Osteoblast (primary cell): ENCODE results near the gene FAT1. TPM values are rescaled to one million over a fixed set of nuclear protein-coding genes. Genes with fewer than 3 reads are reported as not detected.

Source experiments
- DNase-seq: peaks from one replicate; pipeline ENCODE4 v3.0.0; 2011; ENCODE audit warnings: low spot score, mixed read lengths; ENCODE audit not compliant: insufficient read length; ENCODE audit errors: missing footprints
- H2AFZ ChIP-seq: 2 replicates; pipeline ENCODE4 v1.6.0; 2011; ENCODE audit warnings: mild to moderate bottlenecking, low read length
- H3K27ac ChIP-seq: 2 replicates; pipeline ENCODE4 v1.5.1; 2011; ENCODE audit warnings: mild to moderate bottlenecking, low read depth, low read length, moderate library complexity
- H3K27me3 ChIP-seq: 2 replicates; pipeline ENCODE4 v1.6.0; 2012; ENCODE audit warnings: mild to moderate bottlenecking, control low read depth, inconsistent platforms, low read length, moderate library complexity; ENCODE audit not compliant: insufficient read depth
- H3K36me3 ChIP-seq: 2 replicates; pipeline ENCODE4 v1.5.1; 2011; ENCODE audit warnings: mild to moderate bottlenecking, low read length, control low read depth, moderate library complexity; ENCODE audit not compliant: insufficient read depth
- H3K4me1 ChIP-seq: 2 replicates; pipeline ENCODE4 v1.5.1; 2011; ENCODE audit warnings: mild to moderate bottlenecking, low read length, control low read depth, moderate library complexity; ENCODE audit not compliant: insufficient read depth
- H3K4me2 ChIP-seq: 2 replicates; pipeline ENCODE4 v1.6.0; 2011; ENCODE audit warnings: mild to moderate bottlenecking, low read length; ENCODE audit not compliant: insufficient read depth
- H3K4me3 ChIP-seq: fragments of 200-600 bp; sonication (generic); 3 replicates; pipeline ENCODE4 v1.5.1; 2012; ENCODE audit warnings: mild to moderate bottlenecking, low read length, inconsistent platforms; ENCODE audit not compliant: insufficient read depth
- H3K79me2 ChIP-seq: 2 replicates; pipeline ENCODE4 v1.6.0; 2012; ENCODE audit warnings: mild to moderate bottlenecking, low read length, control low read depth, inconsistent platforms; ENCODE audit not compliant: insufficient read depth
- H3K9me3 ChIP-seq: 2 replicates; pipeline ENCODE4 v1.5.1; 2011; ENCODE audit warnings: low read depth, low read length, control low read depth
- H4K20me1 ChIP-seq: 2 replicates; pipeline ENCODE4 v1.6.0; 2012; ENCODE audit warnings: mild to moderate bottlenecking, low read length, control low read depth; ENCODE audit not compliant: insufficient read depth
- CTCF ChIP-seq: IDR thresholded peaks from 2 replicates; pipeline ENCODE4 v1.5.1; 2011; ENCODE audit warnings: mild to moderate bottlenecking, low read depth, low read length, moderate library complexity; ENCODE audit errors: extremely low read depth
- total RNA-seq: library from RNA; depleted of rRNA; stranded (reverse); fragments of >200 nt; gene quantifications from 2 replicates; pipeline ENCODE4 v1.2.3, GENCODE V29; 2012

Gene FAT1
- total RNA-seq, 1 donor: 522 TPM

- H3K4me3 ChIP-seq: no peak overlapping the region
- H2AFZ ChIP-seq: no peak overlapping the region
- no peaks in the 10 kb centered on the region for H3K4me1 ChIP-seq
- H3K79me2 ChIP-seq: peaks cover 42% of the 10 kb centered on the region
- peaks cover 25% of the 10 kb centered on the region for H4K20me1 ChIP-seq
- no peak overlapping the region for H3K4me2 ChIP-seq
- no peaks in the 10 kb centered on the region for H3K27me3 ChIP-seq
- H3K9me3 ChIP-seq: no peaks in the 10 kb centered on the region
- no peak overlapping the region for H3K27ac ChIP-seq
- H3K36me3 ChIP-seq: peaks cover 72% of the 10 kb centered on the region
- no peak for TF ChIP-seq CTCF
- no peak for DNase-seq
Observed at GRCh38 chr4:186588503-186588902, 135.2 kb downstream of the FAT1 start.

- H3K4me2 ChIP-seq: no peak overlapping the region
- no peak overlapping the region for H3K27ac ChIP-seq
- no peaks in the 10 kb centered on the region for H3K4me1 ChIP-seq
- peak; percentile 91 for TF ChIP-seq CTCF
- DNase-seq: no peak
- no peaks in the 10 kb centered on the region for H3K9me3 ChIP-seq
- H3K4me3 ChIP-seq: no peak overlapping the region
- H4K20me1 ChIP-seq: peaks cover 23% of the 10 kb centered on the region
- H3K27me3 ChIP-seq: no peaks in the 10 kb centered on the region
- H3K36me3 ChIP-seq: peaks cover 72% of the 10 kb centered on the region
- H2AFZ ChIP-seq: no peak overlapping the region
- peaks cover 36% of the 10 kb centered on the region for H3K79me2 ChIP-seq
Observed at GRCh38 chr4:186587416-186588018, 136.1 kb downstream of the FAT1 start.

GRCh38 chr4:186586205-186586604, 137.5 kb downstream of the FAT1 start:
- DNase-seq: no peak
- no peak overlapping the region for H3K4me3 ChIP-seq
- no peaks in the 10 kb centered on the region for H3K9me3 ChIP-seq
- peak overlapping the region; percentile 17 for H3K27ac ChIP-seq
- H4K20me1 ChIP-seq: peaks cover 23% of the 10 kb centered on the region
- no peak overlapping the region for H2AFZ ChIP-seq
- H3K27me3 ChIP-seq: no peaks in the 10 kb centered on the region
- no peaks in the 10 kb centered on the region for H3K4me1 ChIP-seq
- no peak for TF ChIP-seq CTCF
- H3K79me2 ChIP-seq: peaks cover 30% of the 10 kb centered on the region
- peaks cover 60% of the 10 kb centered on the region for H3K36me3 ChIP-seq
- H3K4me2 ChIP-seq: no peak overlapping the region

- Histone ChIP-seq H3K4me1 (no peaks in the 10 kb centered on the region), H2AFZ (no peak overlapping the region), H3K4me3 (no peak overlapping the region), H3K36me3 (peaks cover 48% of the 10 kb centered on the region), H3K9me3 (no peaks in the 10 kb centered on the region), H3K79me2 (peaks cover 27% of the 10 kb centered on the region), H4K20me1 (peaks cover 23% of the 10 kb centered on the region), H3K27me3 (no peaks in the 10 kb centered on the region), H3K27ac (no peak overlapping the region), H3K4me2 (no peak overlapping the region)
- TF ChIP-seq CTCF: no peak
- no peak for DNase-seq
Observed at GRCh38 chr4:186584912-186585311, 138.7 kb downstream of the FAT1 start.
